Neural cell (in vitro differentiated cells): ENCODE measurements around the gene BCKDK. TPM values are rescaled to one million over a fixed set of nuclear protein-coding genes. Genes with fewer than 3 reads are reported as not detected.

Experiments
- H2AFZ ChIP-seq: fragments of 200-600, 300-800 bp; sonication (generic), shearing (Covaris generic); 2 replicates; pipeline ENCODE4 v1.6.0; 2014; ENCODE audit warnings: low read depth, mild to moderate bottlenecking, antibody characterized with exemption, low read length, moderate library complexity
- H3F3A ChIP-seq: fragments of 200-600 bp; shearing (Covaris generic); 2 replicates; pipeline ENCODE4 v1.6.1; 2016; ENCODE audit warnings: mild to moderate bottlenecking, moderate library complexity, mixed read lengths, antibody characterized with exemption, low read length; ENCODE audit not compliant: insufficient read depth, poor library complexity, severe bottlenecking
- H3K27ac ChIP-seq: fragments of 200-600, 300-800 bp; sonication (generic), shearing (Covaris generic); 2 replicates; pipeline ENCODE4 v1.5.1; 2014; ENCODE audit warnings: mild to moderate bottlenecking, low read length, moderate library complexity
- H3K27me3 ChIP-seq: fragments of 300-800, 200-600 bp; sonication (generic), shearing (Covaris generic); 2 replicates; pipeline ENCODE4 v1.6.0; 2014; ENCODE audit warnings: mild to moderate bottlenecking, low read depth, low read length, moderate library complexity; ENCODE audit not compliant: insufficient read depth
- H3K36me3 ChIP-seq: fragments of 300-800, 200-600 bp; sonication (generic), shearing (Covaris generic); 2 replicates; pipeline ENCODE4 v1.5.1; 2014; ENCODE audit warnings: mild to moderate bottlenecking, antibody characterized with exemption, low read length, moderate library complexity; ENCODE audit not compliant: insufficient read depth
- H3K4me2 ChIP-seq: fragments of 300-800, 200-600 bp; sonication (generic), shearing (Covaris generic); 2 replicates; pipeline ENCODE4 v1.6.0; 2014; ENCODE audit warnings: mild to moderate bottlenecking, low read length
- H3K4me3 ChIP-seq: fragments of 300-800, 200-600 bp; sonication (generic), shearing (Covaris generic); 2 replicates; pipeline ENCODE4 v1.5.1; 2014; ENCODE audit warnings: mild to moderate bottlenecking, low read length, moderate library complexity
- H3K79me2 ChIP-seq: fragments of 200-600 bp; shearing (Covaris generic); replicated peaks from 2 replicates; pipeline ENCODE4 v1.6.0; 2014; ENCODE audit warnings: mild to moderate bottlenecking, low read length, moderate library complexity; ENCODE audit not compliant: insufficient read depth
- H3K9ac ChIP-seq: fragments of 300-800, 200-600 bp; sonication (generic), shearing (Covaris generic); 2 replicates; pipeline ENCODE4 v1.6.1; 2016; ENCODE audit warnings: mild to moderate bottlenecking, low read length, mixed read lengths
- H3K9me2 ChIP-seq: fragments of 200-600 bp; shearing (Covaris generic); 2 replicates; pipeline ENCODE4 v1.6.1; 2016; ENCODE audit warnings: mild to moderate bottlenecking, low read length, mixed read lengths; ENCODE audit not compliant: insufficient read depth
- H3K9me3 ChIP-seq: fragments of 200-600, 300-800 bp; sonication (generic), shearing (Covaris generic); 2 replicates; pipeline ENCODE4 v1.6.1; 2016; ENCODE audit warnings: mild to moderate bottlenecking, mixed run types, low read length, moderate library complexity, mixed read lengths
- H4K20me1 ChIP-seq: fragments of 200-600 bp; shearing (Covaris generic); 2 replicates; pipeline ENCODE4 v1.6.1; 2016; ENCODE audit warnings: mild to moderate bottlenecking, mixed run types; ENCODE audit not compliant: insufficient read depth
- EP300 ChIP-seq: fragments of 450-650 bp; conservative IDR thresholded peaks from 2 replicates; pipeline ENCODE4 v1.6.1; 2014; ENCODE audit warnings: antibody characterized with exemption, mild to moderate bottlenecking, moderate library complexity; ENCODE audit not compliant: poor library complexity, severe bottlenecking
- EZH2 ChIP-seq: fragments of 200-600, 300-800 bp; shearing (Covaris generic), sonication (generic); IDR thresholded peaks from 2 replicates; pipeline ENCODE4 v1.6.1; 2014; ENCODE audit warnings: antibody characterized with exemption, low read length, borderline replicate concordance, mild to moderate bottlenecking; ENCODE audit not compliant: insufficient read depth, poor library complexity, severe bottlenecking
- MXI1 ChIP-seq: fragments of 450-650 bp; conservative IDR thresholded peaks from 2 replicates; pipeline ENCODE4 v1.6.1; 2014; ENCODE audit warnings: antibody characterized with exemption, mild to moderate bottlenecking; ENCODE audit not compliant: poor library complexity, severe bottlenecking
- POLR2AphosphoS5 ChIP-seq: IDR thresholded peaks from 2 replicates; pipeline ENCODE4 v1.6.1; 2012
- RAD21 ChIP-seq: fragments of 450-650 bp; conservative IDR thresholded peaks from 2 replicates; pipeline ENCODE4 v1.6.1; 2014; ENCODE audit warnings: antibody characterized with exemption, mild to moderate bottlenecking, moderate library complexity
- SMC3 ChIP-seq: fragments of 450-650 bp; conservative IDR thresholded peaks from 2 replicates; pipeline ENCODE4 v1.6.1; 2014; ENCODE audit warnings: antibody characterized with exemption, mild to moderate bottlenecking, moderate library complexity; ENCODE audit not compliant: poor library complexity
- TAF1 ChIP-seq: IDR thresholded peaks from 2 replicates; pipeline ENCODE4 v1.6.1; 2012; ENCODE audit warnings: low read depth
- polyA plus RNA-seq: library from polyadenylated mRNA; depleted of rRNA; stranded (reverse); fragments of >200 nt; gene quantifications from 2 replicates; pipeline ENCODE4 v1.2.3, GENCODE V29; 2014
- TF ChIP-seq, protein P1 (sequence below): IDR thresholded peaks from 2 replicates; pipeline ENCODE4 v1.6.1; 2012; ENCODE audit warnings: borderline replicate concordance
- TF ChIP-seq, protein P2 (sequence below): fragments of 450-650 bp; IDR thresholded peaks from 2 replicates; pipeline ENCODE4 v1.5.1; 2014; ENCODE audit warnings: antibody characterized with exemption, mild to moderate bottlenecking, moderate library complexity; ENCODE audit not compliant: poor library complexity, severe bottlenecking

The BCKDK gene
- polyA plus RNA-seq, 1 donor from 2014 or later: 26.8 TPM

DNA sequence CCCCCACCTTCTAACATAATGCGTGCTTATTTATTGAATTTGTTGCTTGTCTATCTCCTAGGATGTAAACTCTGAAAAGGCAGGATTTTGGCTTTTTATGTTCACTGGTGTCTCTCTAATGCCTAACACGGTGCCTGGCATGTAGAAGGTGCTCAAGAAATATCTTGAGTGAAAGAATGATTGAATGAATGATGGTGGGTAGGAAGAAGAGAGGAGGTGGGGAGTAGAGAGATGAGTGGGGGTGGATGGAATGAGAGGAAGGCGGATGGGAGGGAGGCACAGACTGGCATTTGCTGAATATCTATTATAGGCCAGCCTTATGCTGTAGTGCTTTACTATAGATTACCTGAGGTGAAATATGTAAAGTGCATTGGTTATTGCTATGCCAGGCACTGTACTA, 39.4 kb downstream of the BCKDK start:
- H3K9me2 ChIP-seq: no peaks in the 10 kb centered on the region
- H3K4me2 ChIP-seq: no peak overlapping the region
- H3K9me3 ChIP-seq: no peaks in the 10 kb centered on the region
- no peak overlapping the region for H3K4me3 ChIP-seq
- TF ChIP-seq POLR2AphosphoS5 (no peak), SMC3 (no peak), RAD21 (no peak), EZH2 (no peak), MXI1 (no peak)
- TF ChIP-seq, protein P1, sequence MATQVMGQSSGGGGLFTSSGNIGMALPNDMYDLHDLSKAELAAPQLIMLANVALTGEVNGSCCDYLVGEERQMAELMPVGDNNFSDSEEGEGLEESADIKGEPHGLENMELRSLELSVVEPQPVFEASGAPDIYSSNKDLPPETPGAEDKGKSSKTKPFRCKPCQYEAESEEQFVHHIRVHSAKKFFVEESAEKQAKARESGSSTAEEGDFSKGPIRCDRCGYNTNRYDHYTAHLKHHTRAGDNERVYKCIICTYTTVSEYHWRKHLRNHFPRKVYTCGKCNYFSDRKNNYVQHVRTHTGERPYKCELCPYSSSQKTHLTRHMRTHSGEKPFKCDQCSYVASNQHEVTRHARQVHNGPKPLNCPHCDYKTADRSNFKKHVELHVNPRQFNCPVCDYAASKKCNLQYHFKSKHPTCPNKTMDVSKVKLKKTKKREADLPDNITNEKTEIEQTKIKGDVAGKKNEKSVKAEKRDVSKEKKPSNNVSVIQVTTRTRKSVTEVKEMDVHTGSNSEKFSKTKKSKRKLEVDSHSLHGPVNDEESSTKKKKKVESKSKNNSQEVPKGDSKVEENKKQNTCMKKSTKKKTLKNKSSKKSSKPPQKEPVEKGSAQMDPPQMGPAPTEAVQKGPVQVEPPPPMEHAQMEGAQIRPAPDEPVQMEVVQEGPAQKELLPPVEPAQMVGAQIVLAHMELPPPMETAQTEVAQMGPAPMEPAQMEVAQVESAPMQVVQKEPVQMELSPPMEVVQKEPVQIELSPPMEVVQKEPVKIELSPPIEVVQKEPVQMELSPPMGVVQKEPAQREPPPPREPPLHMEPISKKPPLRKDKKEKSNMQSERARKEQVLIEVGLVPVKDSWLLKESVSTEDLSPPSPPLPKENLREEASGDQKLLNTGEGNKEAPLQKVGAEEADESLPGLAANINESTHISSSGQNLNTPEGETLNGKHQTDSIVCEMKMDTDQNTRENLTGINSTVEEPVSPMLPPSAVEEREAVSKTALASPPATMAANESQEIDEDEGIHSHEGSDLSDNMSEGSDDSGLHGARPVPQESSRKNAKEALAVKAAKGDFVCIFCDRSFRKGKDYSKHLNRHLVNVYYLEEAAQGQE: no peak
- TF ChIP-seq, protein P2, sequence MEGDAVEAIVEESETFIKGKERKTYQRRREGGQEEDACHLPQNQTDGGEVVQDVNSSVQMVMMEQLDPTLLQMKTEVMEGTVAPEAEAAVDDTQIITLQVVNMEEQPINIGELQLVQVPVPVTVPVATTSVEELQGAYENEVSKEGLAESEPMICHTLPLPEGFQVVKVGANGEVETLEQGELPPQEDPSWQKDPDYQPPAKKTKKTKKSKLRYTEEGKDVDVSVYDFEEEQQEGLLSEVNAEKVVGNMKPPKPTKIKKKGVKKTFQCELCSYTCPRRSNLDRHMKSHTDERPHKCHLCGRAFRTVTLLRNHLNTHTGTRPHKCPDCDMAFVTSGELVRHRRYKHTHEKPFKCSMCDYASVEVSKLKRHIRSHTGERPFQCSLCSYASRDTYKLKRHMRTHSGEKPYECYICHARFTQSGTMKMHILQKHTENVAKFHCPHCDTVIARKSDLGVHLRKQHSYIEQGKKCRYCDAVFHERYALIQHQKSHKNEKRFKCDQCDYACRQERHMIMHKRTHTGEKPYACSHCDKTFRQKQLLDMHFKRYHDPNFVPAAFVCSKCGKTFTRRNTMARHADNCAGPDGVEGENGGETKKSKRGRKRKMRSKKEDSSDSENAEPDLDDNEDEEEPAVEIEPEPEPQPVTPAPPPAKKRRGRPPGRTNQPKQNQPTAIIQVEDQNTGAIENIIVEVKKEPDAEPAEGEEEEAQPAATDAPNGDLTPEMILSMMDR: no peak
- no peak overlapping the region for H3K9ac ChIP-seq
- no peaks in the 10 kb centered on the region for H3K36me3 ChIP-seq
- H3F3A ChIP-seq: no peaks in the 10 kb centered on the region
- H3K27me3 ChIP-seq: no peaks in the 10 kb centered on the region
- no peaks in the 10 kb centered on the region for H4K20me1 ChIP-seq
- H3K79me2 ChIP-seq: no peaks in the 10 kb centered on the region
- no peak overlapping the region for H2AFZ ChIP-seq
- no peak overlapping the region for H3K27ac ChIP-seq

DNA sequence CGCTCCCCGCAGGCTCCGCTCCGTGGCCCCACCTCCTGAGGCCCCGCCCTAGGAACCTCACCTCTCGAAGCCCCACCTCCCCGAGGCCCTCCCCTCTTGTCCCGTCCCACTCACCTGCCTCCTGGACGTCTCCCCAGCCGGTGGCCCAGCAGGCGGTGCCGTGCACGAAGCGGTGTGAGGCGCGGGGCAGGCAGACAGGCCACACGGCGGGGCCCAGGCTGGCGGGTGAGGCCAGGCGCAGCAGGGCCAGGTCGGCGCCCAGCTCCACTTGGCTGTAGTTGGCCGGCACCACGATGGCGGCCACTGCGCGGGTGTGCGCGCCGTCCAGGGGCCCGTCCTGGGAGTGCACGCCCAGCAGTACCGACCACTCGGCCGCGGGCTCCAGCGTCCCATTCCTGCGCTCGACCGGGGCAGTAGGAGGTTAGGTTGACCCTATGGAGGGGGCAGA, 40.1 kb downstream of the BCKDK start:
- Histone ChIP-seq H3K9me2 (no peaks in the 10 kb centered on the region), H2AFZ (no peak overlapping the region), H3K36me3 (no peaks in the 10 kb centered on the region), H3K9ac (no peak overlapping the region), H3K4me2 (no peak overlapping the region), H4K20me1 (no peaks in the 10 kb centered on the region), H3F3A (no peaks in the 10 kb centered on the region), H3K79me2 (no peaks in the 10 kb centered on the region), H3K27me3 (no peaks in the 10 kb centered on the region), H3K27ac (no peak overlapping the region), H3K9me3 (no peaks in the 10 kb centered on the region), H3K4me3 (no peak overlapping the region)
- TF ChIP-seq, protein P1: no peak
- TF ChIP-seq EP300 (no peak), EZH2 (no peak), MXI1 (no peak), RAD21 (no peak), POLR2AphosphoS5 (no peak), TAF1 (no peak), SMC3 (no peak)
- TF ChIP-seq, protein P2: no peak
